IMR-90 (cell line): ENCODE measurements around the gene CDK18. TPM values are rescaled to one million over a fixed set of nuclear protein-coding genes. Genes with fewer than 3 reads are reported as not detected.

Experiments
- ATAC-seq: fragments of 200-7000 bp; cut with Tn5 transposase; 2 replicates; pipeline ENCODE4 v1.9.1; 2020; ENCODE audit warnings: low read depth, mild to moderate bottlenecking, moderate library complexity
- BruUV-seq: library from RNA; stranded (reverse); fragments of 400-500 nt; replicated peaks from 2 replicates; lab custom pipeline; 2021; lab: Mats Ljungman, UMichigan
- CTCF ChIA-PET: fragments of 300-600 bp; formaldehyde crosslinking; extraction: SDS; loops from one replicate; lab custom pipeline; 2021; ENCODE audit warnings: antibody characterized with exemption; lab: Yijun Ruan, JAX
- POLR2A ChIA-PET: fragments of 300-600 bp; sonication (Branson Sonifier 250); formaldehyde crosslinking; loops from one replicate; lab custom pipeline; 2022; ENCODE audit warnings: antibody characterized with exemption; ENCODE audit not compliant: unreplicated experiment; lab: Charles Lee
- DNase-seq: peaks from one replicate; pipeline ENCODE4 v3.0.0; 2013
- H2AFZ ChIP-seq: replicated peaks from 2 replicates; pipeline ENCODE3; 2013; ENCODE audit warnings: low read length, mild to moderate bottlenecking; ENCODE audit not compliant: poor library complexity
- H2AK5ac ChIP-seq: 2 replicates; pipeline ENCODE4 v1.6.1; 2013; ENCODE audit warnings: low read depth, low read length, inconsistent platforms
- H2AK9ac ChIP-seq: replicated peaks from 2 replicates; pipeline ENCODE3; 2013; ENCODE audit warnings: mild to moderate bottlenecking, low read depth, low read length, moderate library complexity; ENCODE audit not compliant: poor library complexity
- H2BK120ac ChIP-seq: 2 replicates; pipeline ENCODE4 v1.6.1; 2013; ENCODE audit warnings: low read depth, low read length, inconsistent platforms
- H2BK15ac ChIP-seq: 3 replicates; pipeline ENCODE4 v1.6.1; 2013; ENCODE audit warnings: low read depth, low read length, inconsistent platforms
- H2BK20ac ChIP-seq: 2 replicates; pipeline ENCODE4 v1.6.1; 2013; ENCODE audit warnings: low read depth, mild to moderate bottlenecking, inconsistent platforms, low read length, moderate library complexity
- H2BK5ac ChIP-seq: 2 replicates; pipeline ENCODE4 v1.6.1; 2013; ENCODE audit warnings: mild to moderate bottlenecking, low read depth, low read length, inconsistent platforms; ENCODE audit not compliant: poor library complexity, severe bottlenecking
- H3K14ac ChIP-seq: replicated peaks from 2 replicates; pipeline ENCODE4 v1.6.1; 2013; ENCODE audit warnings: low read depth, low read length, inconsistent platforms
- H3K18ac ChIP-seq: 2 replicates; pipeline ENCODE4 v1.6.1; 2013; ENCODE audit warnings: low read depth, low read length, control low read depth
- H3K23ac ChIP-seq: 2 replicates; pipeline ENCODE4 v1.6.1; 2013; ENCODE audit warnings: low read depth, low read length, inconsistent platforms
- H3K27ac ChIP-seq: 2 replicates; pipeline ENCODE4 v1.5.1; 2013; ENCODE audit warnings: mild to moderate bottlenecking, control low read depth, low read length; ENCODE audit not compliant: insufficient read depth
- H3K27me3 ChIP-seq: 2 replicates; pipeline ENCODE4 v1.6.1; 2013; ENCODE audit warnings: low read length; ENCODE audit not compliant: control insufficient read depth, insufficient read depth
- H3K36me3 ChIP-seq: 2 replicates; pipeline ENCODE4 v1.6.1; 2013; ENCODE audit warnings: low read length, mixed read lengths; ENCODE audit not compliant: control insufficient read depth, insufficient read depth
- H3K4ac ChIP-seq: 2 replicates; pipeline ENCODE4 v1.6.1; 2013; ENCODE audit warnings: low read depth, low read length, inconsistent platforms
- H3K4me1 ChIP-seq: 2 replicates; pipeline ENCODE4 v1.6.1; 2013; ENCODE audit warnings: low read length, mixed read lengths; ENCODE audit not compliant: control insufficient read depth, insufficient read depth
- H3K4me2 ChIP-seq: 2 replicates; pipeline ENCODE4 v1.6.1; 2013; ENCODE audit warnings: low read depth, mild to moderate bottlenecking, control low read depth, low read length, moderate library complexity
- H3K4me3 ChIP-seq: 2 replicates; pipeline ENCODE4 v1.5.1; 2013; ENCODE audit warnings: low read depth, mild to moderate bottlenecking, control low read depth, low read length, moderate library complexity; ENCODE audit not compliant: insufficient read depth
- H3K56ac ChIP-seq: 2 replicates; pipeline ENCODE4 v1.6.1; 2013; ENCODE audit warnings: low read length, inconsistent platforms; ENCODE audit not compliant: insufficient read depth; ENCODE audit errors: extremely low read depth
- H3K79me1 ChIP-seq, 2 experiments: 2 replicates each; pipeline ENCODE4 v1.6.1; 2013; ENCODE audit warnings: low read length in 2 of 2, inconsistent platforms in 1 of 2, low read depth in 1 of 2
- H3K9ac ChIP-seq: 2 replicates; pipeline ENCODE4 v1.6.1; 2013; ENCODE audit warnings: low read depth, low read length, control low read depth
- H3K9me1 ChIP-seq: 2 replicates; pipeline ENCODE4 v1.6.1; 2013; ENCODE audit warnings: low read length, inconsistent platforms; ENCODE audit not compliant: insufficient read depth
- H3K9me3 ChIP-seq: 2 replicates; pipeline ENCODE4 v1.6.1; 2013; ENCODE audit warnings: low read length; ENCODE audit not compliant: control insufficient read depth, insufficient read depth
- H4K20me1 ChIP-seq: 2 replicates; pipeline ENCODE4 v1.6.1; 2013; ENCODE audit warnings: low read length, inconsistent platforms; ENCODE audit not compliant: insufficient read depth
- H4K5ac ChIP-seq: 2 replicates; pipeline ENCODE4 v1.6.1; 2013; ENCODE audit warnings: mild to moderate bottlenecking, low read depth, low read length, control low read depth
- H4K8ac ChIP-seq, 2 experiments: 2 replicates each; pipeline ENCODE4 v1.6.1; 2013; ENCODE audit warnings: low read depth in 2 of 2, low read length in 2 of 2, control low read depth in 1 of 2, inconsistent platforms in 1 of 2
- H4K91ac ChIP-seq: 2 replicates; pipeline ENCODE4 v1.6.1; 2013; ENCODE audit warnings: low read depth, low read length, inconsistent platforms; ENCODE audit not compliant: insufficient read depth
- FOS ChIP-seq: fragments of 150-350 bp; IDR thresholded peaks from 2 replicates; pipeline ENCODE4 v1.6.1; 2016; ENCODE audit warnings: low read depth, low read length
- MAFK ChIP-seq: IDR thresholded peaks from 2 replicates; pipeline ENCODE4 v1.6.1; 2012; ENCODE audit warnings: low read depth, low read length, improper control_type of control experiment
- NFE2L2 ChIP-seq: fragments of 150-350 bp; IDR thresholded peaks from 2 replicates; pipeline ENCODE4 v1.6.1; 2016; ENCODE audit warnings: low read depth, mild to moderate bottlenecking, low read length
- RCOR1 ChIP-seq: IDR thresholded peaks from 2 replicates; pipeline ENCODE4 v1.6.1; 2012; ENCODE audit warnings: mild to moderate bottlenecking, low read length, improper control_type of control experiment; ENCODE audit not compliant: insufficient replicate concordance
- WGBS, 2 experiments: methylation state at CpG; one replicate each; pipeline versions ENCODE4 v1.1.5 to v1.1.7; 2013; ENCODE audit warnings: missing lambda C conversion rate in 2 of 2; ENCODE audit not compliant: insufficient read length in 1 of 2; ENCODE audit errors: extremely low coverage in 2 of 2; 5-methylcytosine and 5-hydroxymethylcytosine counted together
- dilution Hi-C: fragments of 300-500 bp; cut with HindIII; formaldehyde crosslinking; loops from one replicate; pipeline ENCODE4 v1.14.3; 2018; ENCODE audit warnings: low sequenced_read_pairs; ENCODE audit not compliant: unreplicated experiment
- in situ Hi-C: fragments of 300-500 bp; cut with MboI; formaldehyde crosslinking; loops from 3 replicates; pipeline ENCODE4 v1.14.3; 2019; ENCODE audit warnings: low sequenced_read_pairs, inconsistent platforms, mixed read lengths
- intact Hi-C: fragments of 100-400 bp; cut with micrococcal nuclease; formaldehyde crosslinking; loops from 2 replicates; pipeline ENCODE4 v1.10.0; 2022
- polyA plus RNA-seq, 3 experiments: library from polyadenylated mRNA; depleted of rRNA; stranded (reverse); fragments of >200 nt; gene quantifications; 2 replicates each; pipeline ENCODE4 v1.2.3, GENCODE V29; 2012; ENCODE audit warnings: low replicate concordance in 1 of 3
- total RNA-seq: library from RNA; depleted of rRNA; stranded (reverse); fragments of >200 nt; gene quantifications from 2 replicates; pipeline ENCODE4 v1.2.3, GENCODE V29; 2012
- TF ChIP-seq, protein P1 (sequence below): conservative IDR thresholded peaks from 2 replicates; pipeline ENCODE4 v1.5.1; 2012; ENCODE audit warnings: mild to moderate bottlenecking, low read depth, low read length, improper control_type of control experiment
- TF ChIP-seq, protein P2 (sequence below): fragments of 150-350 bp; IDR thresholded peaks from 2 replicates; pipeline ENCODE4 v1.6.1; 2017; ENCODE audit warnings: mild to moderate bottlenecking, antibody characterized with exemption, low read length, low read depth

CDK18 gene
- total and polyA plus RNA-seq, 2 of the 4 experiments (the other 2 are of a cell fraction): 0.18 to 0.48 TPM

DNA sequence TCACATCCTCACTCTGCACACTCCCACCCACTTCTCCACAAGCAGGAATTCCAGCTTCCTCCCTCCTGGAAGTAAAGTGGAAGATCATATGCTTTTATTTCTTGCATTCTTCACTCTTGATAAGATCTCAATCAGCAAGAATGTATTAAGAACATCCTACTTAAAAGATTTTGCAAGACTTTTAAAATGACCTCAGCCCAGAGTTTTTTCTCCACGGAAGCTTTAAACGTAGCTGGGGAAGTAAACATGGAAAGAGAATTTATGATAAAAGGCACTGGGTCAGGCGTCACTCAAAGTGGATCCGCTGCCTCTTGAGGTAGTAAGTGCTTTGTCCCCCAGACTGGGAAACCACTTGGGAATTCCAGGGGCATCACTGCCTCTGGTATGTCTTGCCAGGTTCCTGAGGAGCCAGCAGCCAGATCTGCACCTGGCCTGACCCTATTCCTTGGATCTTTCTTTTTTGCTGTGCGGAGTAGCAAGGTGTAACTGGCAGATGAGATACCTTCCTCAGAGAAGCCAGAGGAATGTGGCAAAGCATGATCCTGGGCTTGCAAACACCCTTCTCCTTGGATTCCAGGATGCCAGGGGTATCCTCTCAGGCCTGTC is 33.9 kb downstream of the CDK18 start:
- Histone ChIP-seq H2AK5ac (no peak overlapping the region), H3K18ac (no peak overlapping the region), H2AK9ac (no peak overlapping the region), H3K9ac (no peak overlapping the region), H3K9me3 (no peaks in the 10 kb centered on the region), H3K14ac (no peak overlapping the region), H3K4ac (no peak overlapping the region), H3K56ac (no peak overlapping the region), H3K23ac (no peak overlapping the region), H3K4me1 (no peaks in the 10 kb centered on the region), H2BK20ac (no peak overlapping the region), H4K91ac (no peak overlapping the region), H4K20me1 (no peaks in the 10 kb centered on the region), H2BK15ac (no peak overlapping the region), H2BK120ac (no peak overlapping the region), H3K9me1 (no peaks in the 10 kb centered on the region), H3K79me1 (no peaks in the 10 kb centered on the region), H4K8ac (no peak overlapping the region), H3K4me2 (no peak overlapping the region), H2BK5ac (no peak overlapping the region), H3K4me3 (no peak overlapping the region), H3K36me3 (no peaks in the 10 kb centered on the region), H2AFZ (peak overlapping the region; percentile 32), H3K27ac (no peak overlapping the region), H4K5ac (no peak overlapping the region), H3K27me3 (peaks cover 31% of the 10 kb centered on the region; the same call in 1 of the 2 replicates)
- intact Hi-C loops (no loop called here), dilution Hi-C loops (no loop called here), in situ Hi-C loops (no loop called here)
- no peak for TF ChIP-seq RCOR1
- TF ChIP-seq, protein P1, sequence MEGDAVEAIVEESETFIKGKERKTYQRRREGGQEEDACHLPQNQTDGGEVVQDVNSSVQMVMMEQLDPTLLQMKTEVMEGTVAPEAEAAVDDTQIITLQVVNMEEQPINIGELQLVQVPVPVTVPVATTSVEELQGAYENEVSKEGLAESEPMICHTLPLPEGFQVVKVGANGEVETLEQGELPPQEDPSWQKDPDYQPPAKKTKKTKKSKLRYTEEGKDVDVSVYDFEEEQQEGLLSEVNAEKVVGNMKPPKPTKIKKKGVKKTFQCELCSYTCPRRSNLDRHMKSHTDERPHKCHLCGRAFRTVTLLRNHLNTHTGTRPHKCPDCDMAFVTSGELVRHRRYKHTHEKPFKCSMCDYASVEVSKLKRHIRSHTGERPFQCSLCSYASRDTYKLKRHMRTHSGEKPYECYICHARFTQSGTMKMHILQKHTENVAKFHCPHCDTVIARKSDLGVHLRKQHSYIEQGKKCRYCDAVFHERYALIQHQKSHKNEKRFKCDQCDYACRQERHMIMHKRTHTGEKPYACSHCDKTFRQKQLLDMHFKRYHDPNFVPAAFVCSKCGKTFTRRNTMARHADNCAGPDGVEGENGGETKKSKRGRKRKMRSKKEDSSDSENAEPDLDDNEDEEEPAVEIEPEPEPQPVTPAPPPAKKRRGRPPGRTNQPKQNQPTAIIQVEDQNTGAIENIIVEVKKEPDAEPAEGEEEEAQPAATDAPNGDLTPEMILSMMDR: no peak
- TF ChIP-seq MAFK: no peak
- no peak for TF ChIP-seq FOS
- TF ChIP-seq, protein P2, sequence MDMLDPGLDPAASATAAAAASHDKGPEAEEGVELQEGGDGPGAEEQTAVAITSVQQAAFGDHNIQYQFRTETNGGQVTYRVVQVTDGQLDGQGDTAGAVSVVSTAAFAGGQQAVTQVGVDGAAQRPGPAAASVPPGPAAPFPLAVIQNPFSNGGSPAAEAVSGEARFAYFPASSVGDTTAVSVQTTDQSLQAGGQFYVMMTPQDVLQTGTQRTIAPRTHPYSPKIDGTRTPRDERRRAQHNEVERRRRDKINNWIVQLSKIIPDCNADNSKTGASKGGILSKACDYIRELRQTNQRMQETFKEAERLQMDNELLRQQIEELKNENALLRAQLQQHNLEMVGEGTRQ: no peak
- TF ChIP-seq NFE2L2: no peak
- WGBS, 2 experiments: no CpG with 5 or more reads among the region's 5 CpGs
- POLR2A ChIA-PET: no interaction called here
- no TSS peak for BruUV-seq
- ATAC-seq: no peak; the same call in 1 of the 2 replicates
- DNase-seq: peak; percentile 13
- CTCF ChIA-PET: no interaction called here
